Prostate gland (tissue), 2 donors: Measurements from ENCODE around the gene SIK2. TPM values are rescaled to one million over a fixed set of nuclear protein-coding genes. Genes with fewer than 3 reads are reported as not detected.

Source experiments
- DNase-seq: peaks from one replicate; pipeline ENCODE4 v3.0.0-alpha.2; 2019; ENCODE audit warnings: low spot score
- H3K27ac ChIP-seq, 2 donors: fragments of 200-600 bp; sonication (generic); 2 replicates each; pipeline ENCODE4 v1.5.1; 2017 to 2019
- H3K27me3 ChIP-seq: fragments of 200-600 bp; sonication (generic); replicated peaks from 2 replicates; pipeline ENCODE4 v1.5.1; 2019; ENCODE audit not compliant: insufficient read depth
- H3K36me3 ChIP-seq, 2 donors: fragments of 200-600 bp; sonication (generic); 1 replicate in 1 of 2; 2 replicates in 1 of 2; pipeline versions ENCODE4 v1.5.1 to v1.8.1; 2017 to 2019
- H3K4me1 ChIP-seq: fragments of 200-600 bp; sonication (generic); replicated peaks from 2 replicates; pipeline ENCODE4 v1.5.1; 2019
- H3K4me3 ChIP-seq, 2 donors: fragments of 200-600 bp; sonication (generic); 2 replicates each; pipeline ENCODE4 v1.5.1; 2017 to 2019
- H3K9me3 ChIP-seq: fragments of 200-600 bp; sonication (generic); 2 replicates; pipeline ENCODE4 v1.5.1; 2017
- POLR2A ChIP-seq: fragments of 450-650 bp; IDR thresholded peaks from one replicate; pipeline ENCODE4 v1.6.1; 2016; ENCODE audit warnings: antibody characterized with exemption, mild to moderate bottlenecking
- POLR2AphosphoS5 ChIP-seq: sonication (generic); formaldehyde crosslinking; IDR thresholded peaks from one replicate; pipeline ENCODE4 v1.6.1; 2017; ENCODE audit warnings: antibody characterized with exemption
- WGBS: methylation state at CpG from one replicate; pipeline ENCODE4 v1.1.5; 2018; 5-methylcytosine and 5-hydroxymethylcytosine counted together
- intact Hi-C: fragments of 100-400 bp; cut with DNase I; formaldehyde crosslinking; loops from one replicate; pipeline ENCODE4 v1.14.2; 2022
- total RNA-seq, 2 donors: library from RNA; depleted of rRNA; stranded (reverse); fragments of >200 nt; gene quantifications; one replicate each; pipeline ENCODE4 v1.1.0, GENCODE V29; 2016
- TF ChIP-seq, protein P1 (sequence below), 4 experiments: fragments of 200-600 bp in 2 of 4; fragments of 450-650 bp in 2 of 4; sonication (generic) in 2 of 4; IDR thresholded peaks; 1 replicate in 3 of 4; 2 replicates in 1 of 4; pipeline ENCODE4 v1.5.1; 2016 to 2019; ENCODE audit warnings: antibody characterized with exemption in 4 of 4, mild to moderate bottlenecking in 2 of 4, moderate library complexity in 2 of 4

SIK2 gene
- total RNA-seq, 2 donors from 2014 or later: 13.0 to 18.7 TPM

DNA sequence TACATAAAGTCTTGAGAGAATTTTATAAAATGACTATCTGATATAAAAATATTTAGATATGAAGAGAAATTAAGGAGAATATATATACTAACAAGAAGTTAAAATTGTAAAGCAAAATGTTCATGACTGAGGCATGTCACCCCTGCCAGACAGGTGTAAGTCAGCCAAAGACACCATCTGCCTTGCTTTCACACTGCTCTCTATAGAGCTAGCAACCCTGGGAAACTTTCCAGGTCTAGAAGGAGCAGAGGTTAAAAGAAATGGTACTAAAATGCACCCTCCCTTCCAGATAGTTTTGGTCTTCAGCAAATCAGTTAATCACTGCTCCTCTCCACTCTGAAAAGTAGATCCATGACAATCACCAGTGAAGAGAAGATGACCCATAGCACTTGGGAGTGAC, 147.4 kb downstream of the SIK2 start:
- Histone ChIP-seq H3K4me1 (no peaks in the 10 kb centered on the region), H3K4me3 (no peak overlapping the region), H3K9me3 (no peaks in the 10 kb centered on the region), H3K36me3 (peaks cover 0 to 3% of the 10 kb centered on the region in 2 donors), H3K27me3 (no peaks in the 10 kb centered on the region), H3K27ac (no peak overlapping the region)
- no peak for DNase-seq
- intact Hi-C loops: no loop called here
- TF ChIP-seq POLR2AphosphoS5: no peak
- TF ChIP-seq, protein P1, sequence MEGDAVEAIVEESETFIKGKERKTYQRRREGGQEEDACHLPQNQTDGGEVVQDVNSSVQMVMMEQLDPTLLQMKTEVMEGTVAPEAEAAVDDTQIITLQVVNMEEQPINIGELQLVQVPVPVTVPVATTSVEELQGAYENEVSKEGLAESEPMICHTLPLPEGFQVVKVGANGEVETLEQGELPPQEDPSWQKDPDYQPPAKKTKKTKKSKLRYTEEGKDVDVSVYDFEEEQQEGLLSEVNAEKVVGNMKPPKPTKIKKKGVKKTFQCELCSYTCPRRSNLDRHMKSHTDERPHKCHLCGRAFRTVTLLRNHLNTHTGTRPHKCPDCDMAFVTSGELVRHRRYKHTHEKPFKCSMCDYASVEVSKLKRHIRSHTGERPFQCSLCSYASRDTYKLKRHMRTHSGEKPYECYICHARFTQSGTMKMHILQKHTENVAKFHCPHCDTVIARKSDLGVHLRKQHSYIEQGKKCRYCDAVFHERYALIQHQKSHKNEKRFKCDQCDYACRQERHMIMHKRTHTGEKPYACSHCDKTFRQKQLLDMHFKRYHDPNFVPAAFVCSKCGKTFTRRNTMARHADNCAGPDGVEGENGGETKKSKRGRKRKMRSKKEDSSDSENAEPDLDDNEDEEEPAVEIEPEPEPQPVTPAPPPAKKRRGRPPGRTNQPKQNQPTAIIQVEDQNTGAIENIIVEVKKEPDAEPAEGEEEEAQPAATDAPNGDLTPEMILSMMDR (IDR thresholded peaks at IDR 0.05): no peak

DNA sequence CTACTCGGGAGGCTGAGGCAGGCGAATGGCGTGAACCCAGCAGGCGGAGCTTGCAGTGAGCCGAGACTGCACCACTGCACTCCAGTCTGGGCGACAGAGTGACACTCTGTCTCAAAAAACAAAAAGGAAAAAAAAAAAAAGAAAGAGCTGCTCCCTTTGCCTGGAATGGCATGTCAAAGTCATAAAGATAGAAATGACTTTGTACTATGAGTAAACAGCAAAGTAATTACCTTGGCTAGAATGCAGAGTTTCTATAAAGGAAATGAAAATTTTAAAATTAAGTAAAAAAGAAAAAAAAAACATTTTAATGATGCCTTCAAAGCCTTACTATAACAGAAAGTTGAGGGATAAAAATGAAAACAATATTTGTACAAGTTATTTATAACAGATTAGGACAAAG, 153.8 kb downstream of the SIK2 start:
- Histone ChIP-seq H3K4me3 (no peak overlapping the region), H3K27me3 (no peaks in the 10 kb centered on the region), H3K4me1 (no peaks in the 10 kb centered on the region), H3K36me3 (peaks cover 0 to 3% of the 10 kb centered on the region in 2 donors), H3K27ac (no peak overlapping the region), H3K9me3 (no peaks in the 10 kb centered on the region)
- no peak for TF ChIP-seq POLR2A
- TF ChIP-seq, protein P1 (IDR thresholded peaks at IDR 0.05): no peak
- no peak for TF ChIP-seq POLR2AphosphoS5
- no peak for DNase-seq
- intact Hi-C loops: no loop called here
- WGBS: 94% methylated on average over 6 of the region's 6 CpGs

GRCh38 chr11:111759376-111759775, 157.1 kb downstream of the SIK2 start:
- Histone ChIP-seq H3K27ac (no peak overlapping the region), H3K4me3 (no peak overlapping the region), H3K36me3 (no peaks in the 10 kb centered on the region), H3K27me3 (no peaks in the 10 kb centered on the region), H3K4me1 (no peaks in the 10 kb centered on the region), H3K9me3 (no peaks in the 10 kb centered on the region)
- no peak for DNase-seq
- TF ChIP-seq, protein P1 (IDR thresholded peaks at IDR 0.05): no peak
- no peak for TF ChIP-seq POLR2A
- TF ChIP-seq POLR2AphosphoS5: no peak
- intact Hi-C loops: no loop called here

DNA sequence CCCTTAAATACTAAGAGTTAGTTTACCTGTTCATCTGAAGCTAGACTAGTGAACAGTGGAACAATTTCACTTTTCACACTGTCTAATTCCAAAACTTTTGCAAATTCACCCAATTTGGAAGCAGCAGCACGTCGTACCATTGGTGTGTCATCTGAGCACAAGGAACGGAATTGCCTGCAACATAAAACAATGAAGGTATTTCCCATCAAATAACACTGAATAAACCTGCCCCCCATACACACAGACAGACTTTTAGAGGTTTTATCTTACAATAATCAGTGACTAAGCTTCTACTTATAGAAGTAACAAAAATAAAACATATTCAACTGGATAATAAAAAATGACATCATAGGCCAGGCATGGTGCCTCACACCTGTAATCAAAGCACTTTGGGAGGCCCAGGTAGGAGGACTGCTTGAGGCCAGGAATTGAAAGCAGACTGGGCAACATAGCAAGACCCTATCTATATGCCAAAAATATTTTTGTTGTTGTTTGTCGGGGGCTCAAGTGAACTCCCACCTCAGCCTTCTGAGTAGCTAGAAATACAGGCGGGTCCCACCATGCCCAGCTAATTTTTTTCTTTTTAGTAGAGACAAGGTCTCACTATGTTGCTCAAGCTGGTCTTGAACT, 157.6 kb downstream of the SIK2 start:
- Histone ChIP-seq H3K9me3 (no peaks in the 10 kb centered on the region), H3K27me3 (no peaks in the 10 kb centered on the region), H3K36me3 (no peaks in the 10 kb centered on the region), H3K4me1 (no peaks in the 10 kb centered on the region), H3K27ac (no peak overlapping the region), H3K4me3 (no peak overlapping the region)
- TF ChIP-seq, protein P1 (IDR thresholded peaks at IDR 0.05): no peak
- TF ChIP-seq POLR2AphosphoS5 (no peak), POLR2A (no peak)
- WGBS: 90% methylated on average over 5 of the region's 5 CpGs
- DNase-seq: no peak
- intact Hi-C loops: no loop called here

DNA sequence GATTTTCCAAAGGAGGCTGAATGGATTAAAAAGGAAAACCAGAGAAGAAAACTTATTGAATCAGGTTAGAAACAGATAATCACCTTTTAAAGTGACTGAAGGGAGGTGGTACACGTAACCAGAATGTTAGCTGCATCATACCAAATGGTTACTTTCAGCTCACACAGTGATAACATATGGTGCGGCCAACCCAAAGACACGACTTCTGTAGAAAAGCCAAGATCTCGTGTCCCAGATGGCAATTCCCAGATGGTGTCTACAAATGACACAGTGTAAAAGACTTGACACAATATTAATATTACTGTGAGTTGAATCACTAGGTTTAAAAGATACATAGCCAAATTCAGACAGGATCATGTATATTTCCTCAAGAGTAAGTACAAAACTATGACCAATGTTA, 158.8 kb downstream of the SIK2 start:
- WGBS: 96% methylated on average over 4 of the region's 4 CpGs
- H3K9me3 ChIP-seq: no peaks in the 10 kb centered on the region
- TF ChIP-seq POLR2A: no peak
- TF ChIP-seq POLR2AphosphoS5: no peak
- TF ChIP-seq, protein P1 (IDR thresholded peaks at IDR 0.05): no peak

More for the DNA sequence above, 158.8 kb downstream of the SIK2 start:
- intact Hi-C loops: no loop called here
- Histone ChIP-seq H3K27me3 (no peaks in the 10 kb centered on the region), H3K36me3 (no peaks in the 10 kb centered on the region), H3K4me3 (no peak overlapping the region), H3K27ac (no peak overlapping the region), H3K4me1 (no peaks in the 10 kb centered on the region)
- no peak for DNase-seq
